HUES64 (cell line): ENCODE measurements around the gene TMEM42.

Experiments
- H3K27ac ChIP-seq: 2 replicates; pipeline ENCODE4 v1.7.0; 2013; ENCODE audit warnings: low read depth, low read length, inconsistent platforms
- H3K27me3 ChIP-seq: 2 replicates; pipeline ENCODE4 v1.6.1; 2013; ENCODE audit warnings: mild to moderate bottlenecking, low read length; ENCODE audit not compliant: insufficient read depth
- H3K36me3 ChIP-seq: 2 replicates; pipeline ENCODE4 v1.6.1; 2013; ENCODE audit warnings: mild to moderate bottlenecking, low read length; ENCODE audit not compliant: insufficient read depth
- H3K4me1 ChIP-seq: 2 replicates; pipeline ENCODE4 v1.6.1; 2013; ENCODE audit warnings: mild to moderate bottlenecking, low read length, moderate library complexity; ENCODE audit not compliant: insufficient read depth
- H3K4me3 ChIP-seq: 2 replicates; pipeline ENCODE4 v1.5.1; 2013; ENCODE audit warnings: mild to moderate bottlenecking, low read length, moderate library complexity
- H3K9ac ChIP-seq: 2 replicates; pipeline ENCODE4 v1.6.1; 2013; ENCODE audit warnings: mild to moderate bottlenecking, low read depth, low read length
- H3K9me3 ChIP-seq: 2 replicates; pipeline ENCODE4 v1.6.1; 2013; ENCODE audit warnings: low read depth, low read length; ENCODE audit not compliant: insufficient read depth
- WGBS: fragments of 150-250, 120-280 bp; methylation state at CpG from one replicate; pipeline ENCODE4 v1.1.7; 2013; ENCODE audit warnings: missing lambda C conversion rate; 5-methylcytosine and 5-hydroxymethylcytosine counted together

Gene TMEM42

DNA sequence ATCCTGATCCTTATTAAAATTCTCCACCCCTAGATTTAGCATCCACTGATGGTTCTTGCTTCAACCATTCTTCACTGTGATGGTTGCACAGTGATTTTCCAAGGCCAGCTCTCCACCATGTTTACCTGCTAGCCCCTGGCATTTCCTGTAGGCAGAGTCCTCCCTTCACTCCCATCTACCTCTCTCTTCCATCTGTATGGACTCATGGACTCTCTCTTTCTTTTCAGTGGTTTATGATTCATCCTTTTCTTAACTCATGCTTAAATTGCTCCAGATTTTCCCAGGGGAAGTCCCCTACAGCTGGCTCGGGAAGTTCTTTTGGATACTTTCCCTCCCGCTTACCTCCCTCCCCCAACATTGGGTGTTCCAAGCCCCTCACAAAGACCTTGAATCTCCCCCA lies 31.4 kb downstream of the TMEM42 start:
- Histone ChIP-seq H3K9me3 (no peaks in the 10 kb centered on the region), H3K27ac (no peak overlapping the region), H3K27me3 (no peaks in the 10 kb centered on the region), H3K9ac (no peak overlapping the region), H3K4me3 (no peak overlapping the region), H3K4me1 (no peaks in the 10 kb centered on the region), H3K36me3 (no peaks in the 10 kb centered on the region)
- WGBS, result 93% methylated on average over 2 of the region's 2 CpGs

DNA sequence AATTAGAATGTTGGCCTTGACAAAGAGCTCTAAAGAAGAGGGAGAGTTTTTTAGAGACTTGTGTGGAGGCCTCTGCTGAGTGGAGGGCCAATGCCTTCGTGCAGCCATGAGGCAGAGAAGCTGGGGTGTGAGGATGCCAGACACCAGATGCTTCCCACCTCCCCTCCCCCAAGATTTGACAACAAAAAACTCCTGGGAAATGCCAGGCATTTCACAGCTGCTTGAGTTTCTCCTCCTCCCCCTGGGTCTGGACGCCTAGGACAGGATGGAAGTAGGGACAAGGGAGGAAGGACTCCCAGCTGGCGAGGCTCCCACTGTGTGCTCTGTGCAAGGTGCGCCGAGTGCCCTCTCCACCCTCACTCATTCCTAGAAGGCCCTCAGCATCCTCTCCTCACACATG lies 32.8 kb downstream of the TMEM42 start:
- Histone ChIP-seq H3K9me3 (no peaks in the 10 kb centered on the region), H3K27me3 (no peaks in the 10 kb centered on the region), H3K36me3 (no peaks in the 10 kb centered on the region), H3K4me1 (peaks cover 8% of the 10 kb centered on the region; the same call in 1 of the 2 replicates), H3K4me3 (no peak overlapping the region), H3K27ac (0 out of 2 replicates have a peak overlapping the region, but pooled peaks have one; percentile 15), H3K9ac (no peak overlapping the region)
- 33% methylated on average over 2 of the region's 5 CpGs for WGBS

DNA sequence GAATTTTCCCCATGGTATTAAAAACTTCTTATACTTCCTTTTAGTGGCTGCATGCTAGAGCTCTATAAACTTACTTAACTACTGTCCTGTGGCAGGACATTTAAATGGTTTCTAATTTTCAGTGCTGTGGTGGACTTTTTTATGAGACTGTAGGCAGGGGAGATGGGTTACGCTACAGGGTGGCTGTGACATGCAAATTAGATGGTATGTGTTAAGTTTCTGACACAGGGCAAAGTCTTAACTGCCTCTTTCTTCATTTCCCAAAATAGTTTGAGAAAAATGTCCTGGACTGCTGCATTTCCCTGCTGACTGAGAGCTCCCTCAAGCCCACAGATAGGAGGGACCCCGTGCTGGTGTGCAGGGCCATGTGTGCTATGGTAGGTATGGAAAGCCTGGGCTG lies 34.7 kb downstream of the TMEM42 start:
- Histone ChIP-seq H3K9ac (no peak overlapping the region), H3K36me3 (no peaks in the 10 kb centered on the region), H3K27ac (no peak overlapping the region), H3K4me1 (peaks cover 10% of the 10 kb centered on the region; the same call in 1 of the 2 replicates), H3K4me3 (no peak overlapping the region), H3K9me3 (no peaks in the 10 kb centered on the region), H3K27me3 (no peaks in the 10 kb centered on the region)
- 82% methylated on average over 2 of the region's 2 CpGs for WGBS

- Histone ChIP-seq H3K27ac (no peak overlapping the region), H3K9me3 (no peaks in the 10 kb centered on the region), H3K4me3 (no peak overlapping the region), H3K27me3 (no peaks in the 10 kb centered on the region), H3K4me1 (peaks cover 10% of the 10 kb centered on the region; the same call in 1 of the 2 replicates), H3K9ac (no peak overlapping the region), H3K36me3 (no peaks in the 10 kb centered on the region)
- WGBS, result 84% methylated on average over 13 of the region's 13 CpGs
These were observed 38.1 kb downstream of the TMEM42 start for GRCh38 chr3:44899683-44900367.

DNA sequence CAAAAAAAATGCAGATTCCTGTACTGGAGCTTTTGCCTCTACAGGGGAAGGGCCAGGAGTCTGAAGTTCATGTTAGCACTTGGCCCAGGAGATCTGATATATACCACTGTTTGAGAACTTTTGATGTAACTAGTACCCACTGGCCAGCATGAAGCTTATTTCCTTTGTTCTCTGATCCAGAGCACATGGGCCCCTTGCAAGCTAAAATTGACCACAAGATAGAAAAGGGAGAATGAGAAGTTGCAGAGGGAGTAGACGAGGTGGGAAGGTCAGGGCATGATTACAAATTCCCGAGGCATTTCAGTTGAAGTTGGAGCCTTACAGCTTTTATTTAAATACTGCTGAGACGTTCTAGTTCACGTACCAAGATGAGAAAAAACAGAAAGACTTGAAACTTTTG lies 40.9 kb downstream of the TMEM42 start:
- WGBS, result 92% methylated on average over 4 of the region's 4 CpGs
- Histone ChIP-seq H3K27me3 (no peaks in the 10 kb centered on the region), H3K4me3 (no peak overlapping the region), H3K9me3 (peaks cover 2% of the 10 kb centered on the region; the same call in 1 of the 2 replicates), H3K27ac (no peak overlapping the region), H3K4me1 (peaks cover 10% of the 10 kb centered on the region; the same call in 1 of the 2 replicates), H3K9ac (no peak overlapping the region), H3K36me3 (no peaks in the 10 kb centered on the region)

- no peaks in the 10 kb centered on the region for H3K27me3 ChIP-seq
- peaks cover 2% of the 10 kb centered on the region; the same call in 1 of the 2 replicates for H3K9me3 ChIP-seq
- H3K36me3 ChIP-seq, result no peaks in the 10 kb centered on the region
- 86% methylated on average over 2 of the region's 2 CpGs for WGBS
- no peak overlapping the region for H3K4me3 ChIP-seq
- H3K4me1 ChIP-seq, result peaks cover 10% of the 10 kb centered on the region; the same call in 1 of the 2 replicates
- no peak overlapping the region for H3K27ac ChIP-seq
- no peak overlapping the region for H3K9ac ChIP-seq
These were observed 41.6 kb downstream of the TMEM42 start for GRCh38 chr3:44903314-44903713.

GRCh38 chr3:44903751-44904150 lies 42.0 kb downstream of the TMEM42 start:
- 96% methylated on average over 15 of the region's 15 CpGs for WGBS
- H3K9ac ChIP-seq, result no peak overlapping the region
- H3K27ac ChIP-seq, result no peak overlapping the region
- peaks cover 2% of the 10 kb centered on the region; the same call in 1 of the 2 replicates for H3K9me3 ChIP-seq
- no peaks in the 10 kb centered on the region for H3K36me3 ChIP-seq
- H3K27me3 ChIP-seq, result no peaks in the 10 kb centered on the region
- no peak overlapping the region for H3K4me3 ChIP-seq
- peaks cover 9% of the 10 kb centered on the region; the same call in 1 of the 2 replicates for H3K4me1 ChIP-seq

DNA sequence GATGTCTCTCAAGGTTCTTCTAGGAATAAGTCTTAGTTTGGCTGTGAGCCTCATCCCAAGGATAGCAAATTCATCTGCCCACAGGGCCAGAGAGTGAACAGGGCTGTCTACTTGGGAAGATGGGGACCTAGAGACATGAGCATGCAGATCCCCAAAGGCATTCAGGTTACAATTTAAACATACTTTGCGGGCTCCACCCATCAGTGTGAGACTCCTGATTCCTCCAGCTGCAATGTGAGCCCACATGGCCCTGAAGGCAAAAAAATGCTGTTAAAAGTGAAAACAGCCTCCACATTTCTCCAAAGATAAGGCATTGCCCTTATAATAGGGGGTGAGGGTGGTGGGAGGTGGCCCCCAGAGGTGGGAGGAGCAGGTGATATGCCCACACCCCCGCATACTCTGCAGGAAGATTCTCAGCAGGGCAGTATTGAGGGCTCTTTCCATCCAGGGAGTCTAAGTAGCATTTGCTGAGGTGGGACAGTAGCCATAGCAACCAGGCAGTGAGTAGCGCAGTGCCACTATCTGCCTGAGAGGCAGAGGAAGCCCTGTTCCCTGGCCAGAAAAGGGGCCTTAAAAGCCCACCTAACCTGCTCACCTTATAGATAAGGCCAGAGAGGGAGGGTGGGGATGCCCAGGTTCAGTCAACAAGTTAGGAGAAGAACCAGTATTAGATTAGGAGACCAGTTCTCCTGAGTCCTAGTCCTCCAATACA lies 43.9 kb downstream of the TMEM42 start:
- H3K27ac ChIP-seq, result no peak overlapping the region
- H3K9ac ChIP-seq, result no peak overlapping the region
- no peaks in the 10 kb centered on the region for H3K27me3 ChIP-seq
- 67% methylated on average over 3 of the region's 3 CpGs for WGBS
- H3K4me1 ChIP-seq, result no peaks in the 10 kb centered on the region; the same call in 1 of the 2 replicates
- H3K4me3 ChIP-seq, result no peak overlapping the region
- H3K36me3 ChIP-seq, result no peaks in the 10 kb centered on the region
- H3K9me3 ChIP-seq, result peaks cover 2% of the 10 kb centered on the region; the same call in 1 of the 2 replicates

GRCh38 chr3:44906997-44907396 lies 45.3 kb downstream of the TMEM42 start:
- no peaks in the 10 kb centered on the region for H3K36me3 ChIP-seq
- H3K27me3 ChIP-seq, result no peaks in the 10 kb centered on the region
- no peak overlapping the region for H3K9ac ChIP-seq
- no peak overlapping the region for H3K4me3 ChIP-seq
- H3K4me1 ChIP-seq, result no peaks in the 10 kb centered on the region; the same call in 1 of the 2 replicates
- peaks cover 2% of the 10 kb centered on the region; the same call in 1 of the 2 replicates for H3K9me3 ChIP-seq
- no peak overlapping the region for H3K27ac ChIP-seq
- WGBS, result 94% methylated on average over 4 of the region's 4 CpGs

GRCh38 chr3:44907612-44908011 lies 45.9 kb downstream of the TMEM42 start:
- Histone ChIP-seq H3K9me3 (peaks cover 2% of the 10 kb centered on the region; the same call in 1 of the 2 replicates), H3K9ac (no peak overlapping the region), H3K27me3 (no peaks in the 10 kb centered on the region), H3K4me1 (no peaks in the 10 kb centered on the region; the same call in 1 of the 2 replicates), H3K36me3 (no peaks in the 10 kb centered on the region), H3K4me3 (no peak overlapping the region), H3K27ac (no peak overlapping the region)
- WGBS, result 89% methylated on average over 4 of the region's 4 CpGs

DNA sequence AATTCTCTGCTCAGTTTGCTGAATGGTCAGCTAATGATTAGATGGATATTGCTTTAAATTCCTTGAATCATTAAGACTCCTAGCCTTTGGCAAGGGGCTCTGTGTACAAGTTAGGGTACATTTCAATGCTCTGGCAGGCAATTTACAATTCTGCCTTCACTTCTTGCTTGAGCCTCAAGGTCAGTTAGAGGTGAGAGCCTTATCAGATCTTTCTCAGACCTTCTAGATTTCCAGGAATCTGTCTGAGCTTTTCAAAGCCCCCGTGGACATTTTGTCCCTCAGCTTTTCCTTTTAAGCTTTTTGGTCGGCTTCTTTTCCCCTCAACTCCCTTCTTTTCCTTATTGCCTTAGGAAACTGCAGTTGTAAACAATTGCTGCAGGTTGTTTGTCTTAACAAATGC lies 47.4 kb downstream of the TMEM42 start:
- Histone ChIP-seq H3K36me3 (no peaks in the 10 kb centered on the region), H3K9me3 (peaks cover 2% of the 10 kb centered on the region; the same call in 1 of the 2 replicates), H3K4me3 (no peak overlapping the region), H3K27ac (no peak overlapping the region), H3K4me1 (no peaks in the 10 kb centered on the region; the same call in 1 of the 2 replicates), H3K27me3 (no peaks in the 10 kb centered on the region), H3K9ac (no peak overlapping the region)
- WGBS, result 86% methylated on average over 2 of the region's 2 CpGs
